WI38 (cell line): Measurements from ENCODE around the gene ADGRA1.

Experiments used
- H3K4me3 ChIP-seq: 2 replicates; pipeline ENCODE4 v1.5.1; 2011; ENCODE audit warnings: low read depth, mild to moderate bottlenecking, control low read depth, low read length
- CTCF ChIP-seq: IDR thresholded peaks from 2 replicates; pipeline ENCODE4 v1.5.1; 2012; ENCODE audit warnings: low read depth, mild to moderate bottlenecking, control low read depth, low read length

Gene ADGRA1

GRCh38 chr10:133154996-133155778 is 67.5 kb downstream of the ADGRA1 start:
- TF ChIP-seq CTCF, result no peak
- H3K4me3 ChIP-seq, result no peak overlapping the region

- no peak for TF ChIP-seq CTCF
Observed at GRCh38 chr10:133156674-133157579, 69.2 kb downstream of the ADGRA1 start.

DNA sequence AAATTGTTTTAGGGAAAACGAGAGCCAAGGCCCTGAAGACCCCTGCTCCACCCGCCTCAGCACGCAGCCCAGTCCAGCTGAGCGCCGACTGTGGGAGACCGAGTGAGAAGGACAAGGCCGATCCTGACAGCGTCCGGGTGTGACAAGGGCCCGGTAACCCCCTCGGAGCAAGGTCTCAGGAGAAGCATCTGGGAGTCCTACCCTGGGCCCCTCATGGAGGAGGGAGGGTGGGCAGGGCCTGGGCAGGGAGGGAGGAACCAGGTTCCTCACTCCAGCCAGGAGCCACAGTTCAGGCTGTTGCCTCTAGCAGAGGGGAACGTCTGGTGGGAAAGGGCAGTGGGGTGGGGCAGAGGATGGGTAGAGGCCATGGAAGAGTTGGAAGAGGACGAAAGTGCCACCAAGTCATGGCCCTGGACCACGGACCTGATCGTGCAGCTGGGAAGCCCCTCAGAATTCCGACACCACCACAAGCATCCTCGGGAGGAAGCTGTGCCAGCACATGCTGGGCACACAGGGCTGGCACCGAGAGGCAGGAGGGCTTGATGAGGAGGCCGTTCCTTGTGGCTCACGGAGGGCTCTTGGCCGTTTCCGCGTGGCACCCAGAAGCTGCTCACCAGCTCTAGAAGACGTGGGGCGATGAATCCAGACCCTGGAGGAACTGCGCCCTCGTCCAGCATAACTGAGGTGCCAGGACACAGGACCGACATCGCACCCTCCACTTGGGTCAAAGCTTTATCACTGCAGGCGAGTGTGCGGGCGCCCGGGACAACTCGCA is 70.1 kb downstream of the ADGRA1 start:
- no peak overlapping the region for H3K4me3 ChIP-seq
- TF ChIP-seq CTCF, result no peak

More at GRCh38 chr10:133156674-133157579, 69.2 kb downstream of the ADGRA1 start:
- no peak overlapping the region for H3K4me3 ChIP-seq

DNA sequence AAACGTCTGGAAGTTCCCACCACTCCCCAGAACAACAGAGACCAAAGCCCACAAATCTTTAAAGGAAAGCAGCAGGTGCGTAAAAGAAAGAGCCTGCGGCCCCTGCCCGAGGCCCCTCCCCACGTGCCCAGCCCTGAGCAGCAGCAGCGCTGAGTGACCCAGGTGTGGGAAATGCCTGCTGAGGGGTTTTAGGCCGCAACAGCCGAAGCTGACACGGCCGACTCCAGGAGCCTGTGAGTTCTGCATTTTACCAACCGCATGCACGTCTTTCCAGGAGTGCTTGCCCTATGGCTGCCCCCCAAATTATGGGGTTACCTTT is 70.7 kb downstream of the ADGRA1 start:
- H3K4me3 ChIP-seq, result no peak overlapping the region
- TF ChIP-seq CTCF, result no peak

- H3K4me3 ChIP-seq, result no peak overlapping the region
- no peak for TF ChIP-seq CTCF
Observed at GRCh38 chr10:133158756-133159610, 71.3 kb downstream of the ADGRA1 start.

- no peak for TF ChIP-seq CTCF
- H3K4me3 ChIP-seq, result no peak overlapping the region
Observed at GRCh38 chr10:133159611-133159949, 71.9 kb downstream of the ADGRA1 start.
